Metanephros (tissue), 1 donor: ENCODE results near the gene PRAMEF12. TPM values are rescaled to one million over a fixed set of nuclear protein-coding genes. Genes with fewer than 3 reads are reported as not detected.

Experiments
- total RNA-seq: library from RNA; depleted of rRNA; stranded (reverse); fragments of >200 nt; gene quantifications from one replicate; pipeline ENCODE4 v1.2.3, GENCODE V29; 2014

The PRAMEF12 gene
- not detected for total RNA-seq

DNA sequence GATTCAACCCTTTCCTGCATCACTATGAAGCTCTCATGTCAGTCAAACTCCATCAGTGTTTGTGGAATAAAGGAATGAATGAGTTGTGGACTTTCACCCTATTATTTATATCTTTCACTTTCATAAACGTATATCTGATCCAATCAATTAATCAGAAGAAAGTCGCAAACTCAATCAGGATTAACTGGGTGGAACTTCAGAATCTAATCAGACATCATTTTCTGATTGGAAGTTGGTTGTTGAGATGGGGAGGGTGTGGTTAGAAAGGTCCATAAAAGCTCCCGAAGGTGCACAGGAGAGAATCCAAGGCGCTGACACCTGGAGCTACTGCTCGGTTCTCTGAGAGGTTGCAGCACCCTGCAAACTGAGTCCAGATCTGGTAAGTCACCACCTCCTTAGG is at the start of gene PRAMEF12:
Gene PRAMEF12 (plus strand): TSS at position 301 of the 400 bp plus-strand sequence. CDS start 1,130 bp downstream, outside the sequence.

DNA sequence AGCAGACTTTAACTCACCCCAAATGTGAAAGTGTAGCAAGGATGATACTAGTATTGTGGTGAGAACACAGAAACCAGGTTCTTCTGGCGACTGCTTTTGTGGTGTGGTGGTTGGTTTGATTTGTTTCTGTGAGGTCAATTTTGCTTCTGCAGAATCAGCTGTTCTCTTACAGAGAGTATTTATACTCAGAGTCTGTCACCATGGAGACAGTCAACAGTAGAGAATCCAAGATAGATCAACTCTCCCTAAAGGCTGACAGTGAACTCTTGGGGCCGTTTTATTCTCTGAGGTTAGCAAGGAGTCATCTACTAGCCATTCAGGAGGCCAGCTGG is 27.6 kb upstream of the PRAMEF12 start, which contains the start of gene CFAP107:
Gene CFAP107 (plus strand): TSS at position 209 of the 332 bp plus-strand sequence. CDS start 231 bp downstream, outside the sequence.

DNA sequence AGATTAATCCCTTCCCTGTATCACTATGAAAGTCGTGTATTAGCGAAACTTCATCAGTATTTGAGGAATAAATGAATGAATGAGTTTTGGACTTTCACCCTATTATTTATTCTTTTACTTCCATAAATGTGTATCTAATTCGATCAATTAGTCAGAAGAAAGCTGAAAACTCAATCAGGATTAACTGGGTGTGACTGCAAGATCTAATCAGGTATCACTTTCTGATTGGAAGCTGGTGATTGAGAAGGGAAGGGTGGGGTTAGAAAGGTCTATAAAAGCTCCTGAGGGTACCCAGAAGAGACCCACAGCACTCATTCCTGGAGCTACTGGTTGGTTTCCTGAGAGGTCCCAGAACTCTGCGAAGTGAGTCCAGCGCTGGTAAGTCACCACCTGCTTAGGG is 17.6 kb downstream of the PRAMEF12 start, which contains the start of gene PRAMEF1:
Gene PRAMEF1 (plus strand): TSS at position 301 of the 400 bp plus-strand sequence. CDS start 1,831 bp downstream, outside the sequence.

Other genes with a start within 250 kb of the PRAMEF12 start
- 159 TPM for gene DHRS3, start 155.5 kb upstream of the PRAMEF12 start, total RNA-seq
- 0.82 TPM for gene AADACL4, start 129.7 kb upstream of the PRAMEF12 start, total RNA-seq
- not detected for gene AADACL3, start 57.6 kb upstream of the PRAMEF12 start, total RNA-seq
- gene CFAP107, start 27.5 kb upstream of the PRAMEF12 start, total RNA-seq, result 0.12 TPM
- gene PRAMEF1, start 17.7 kb downstream of the PRAMEF12 start, total RNA-seq, result not detected
- gene PRAMEF11, start 57.7 kb downstream of the PRAMEF12 start, total RNA-seq, result not detected
- not detected for gene HNRNPCL1, start 75.0 kb downstream of the PRAMEF12 start, total RNA-seq
- gene PRAMEF2, start 83.3 kb downstream of the PRAMEF12 start, total RNA-seq, result not detected
- not detected for gene PRAMEF4, start 112.5 kb downstream of the PRAMEF12 start, total RNA-seq
- not detected for gene PRAMEF10, start 124.5 kb downstream of the PRAMEF12 start, total RNA-seq
- not detected for gene PRAMEF7, start 142.9 kb downstream of the PRAMEF12 start, total RNA-seq
- gene PRAMEF6, start 173.8 kb downstream of the PRAMEF12 start, total RNA-seq, result not detected